Measurements from ENCODE around the gene DENR. TPM values are rescaled to one million over a fixed set of nuclear protein-coding genes. Genes with fewer than 3 reads are reported as not detected.

The DENR gene
- total and polyA plus RNA-seq, 2 experiments from 2014 or later = 42.6 to 62.8 TPM

GRCh38 chr12:122724641-122725243 lies 27.9 kb upstream of the DENR start:
- Histone ChIP-seq H3K27ac (peak overlapping the region; percentile 95), H3K27me3 (no peaks in the 10 kb centered on the region), H3K4me2 (no peak overlapping the region), H3K4me3 (no peak overlapping the region), H3K79me2 (no peaks in the 10 kb centered on the region), H2AFZ (no peak overlapping the region), H3K9me3 (ENCODE audit: low read depth) (no peaks in the 10 kb centered on the region), H3K36me3 (replicated peaks; ENCODE audit: insufficient read depth, low read depth) (no peaks in the 10 kb centered on the region), H4K20me1 (ENCODE audit: insufficient read depth, poor library complexity, severe bottlenecking) (no peaks in the 10 kb centered on the region), H3K9me2 (replicated peaks; ENCODE audit: insufficient read depth) (no peaks in the 10 kb centered on the region), H3K4me1 (ENCODE audit: insufficient read depth) (peaks cover 8% of the 10 kb centered on the region)
- WGBS (ENCODE audit: low lambda C conversion rate, missing lambda C conversion rate) = 95% methylated on average over 12 of the region's 12 CpGs
- TF ChIP-seq EZH2 (IDR thresholded peaks at IDR 0.05; ENCODE audit: borderline replicate concordance) (no peak), EZH2phosphoT487 (IDR thresholded peaks at IDR 0.05; ENCODE audit: low read depth, severe bottlenecking, unreplicated experiment) (no peak)
- TF ChIP-seq, protein P1, sequence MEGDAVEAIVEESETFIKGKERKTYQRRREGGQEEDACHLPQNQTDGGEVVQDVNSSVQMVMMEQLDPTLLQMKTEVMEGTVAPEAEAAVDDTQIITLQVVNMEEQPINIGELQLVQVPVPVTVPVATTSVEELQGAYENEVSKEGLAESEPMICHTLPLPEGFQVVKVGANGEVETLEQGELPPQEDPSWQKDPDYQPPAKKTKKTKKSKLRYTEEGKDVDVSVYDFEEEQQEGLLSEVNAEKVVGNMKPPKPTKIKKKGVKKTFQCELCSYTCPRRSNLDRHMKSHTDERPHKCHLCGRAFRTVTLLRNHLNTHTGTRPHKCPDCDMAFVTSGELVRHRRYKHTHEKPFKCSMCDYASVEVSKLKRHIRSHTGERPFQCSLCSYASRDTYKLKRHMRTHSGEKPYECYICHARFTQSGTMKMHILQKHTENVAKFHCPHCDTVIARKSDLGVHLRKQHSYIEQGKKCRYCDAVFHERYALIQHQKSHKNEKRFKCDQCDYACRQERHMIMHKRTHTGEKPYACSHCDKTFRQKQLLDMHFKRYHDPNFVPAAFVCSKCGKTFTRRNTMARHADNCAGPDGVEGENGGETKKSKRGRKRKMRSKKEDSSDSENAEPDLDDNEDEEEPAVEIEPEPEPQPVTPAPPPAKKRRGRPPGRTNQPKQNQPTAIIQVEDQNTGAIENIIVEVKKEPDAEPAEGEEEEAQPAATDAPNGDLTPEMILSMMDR (IDR thresholded peaks at IDR 0.05; ENCODE audit: poor library complexity) = no peak
- no peak for DNase-seq (ENCODE audit: low spot score)

DNA sequence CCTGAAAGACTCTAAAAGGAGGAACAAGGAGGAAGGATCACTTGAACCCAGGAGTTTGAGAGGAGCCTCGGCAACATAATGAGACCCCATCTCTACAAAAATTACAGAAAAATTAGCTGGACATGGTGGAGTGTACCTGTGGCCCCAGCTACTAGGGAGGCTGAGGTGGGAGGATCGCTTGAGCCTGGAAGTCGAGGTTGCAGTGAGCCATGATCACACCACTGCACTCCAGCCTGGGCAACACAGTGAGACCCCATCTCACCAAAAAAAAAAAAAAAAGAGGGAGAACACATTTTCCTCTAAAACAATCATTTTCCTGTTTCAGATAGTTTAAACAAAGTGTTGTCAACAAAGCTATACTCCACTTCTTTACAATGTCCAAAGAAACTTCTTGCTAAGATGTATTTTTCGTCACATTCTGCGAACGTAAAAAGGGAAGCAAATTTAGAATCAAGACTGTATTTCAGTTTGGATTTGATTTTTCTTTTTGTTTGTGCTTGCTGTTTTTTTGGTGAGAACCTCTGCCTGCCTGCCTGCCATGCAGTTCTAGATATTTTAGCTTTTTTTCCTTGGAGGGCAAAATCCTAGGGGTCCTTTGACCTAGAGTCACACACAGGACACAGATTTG lies 27.1 kb upstream of the DENR start:
- Histone ChIP-seq H3K9me2 (replicated peaks; ENCODE audit: insufficient read depth) (no peaks in the 10 kb centered on the region), H2AFZ (no peak overlapping the region), H3K36me3 (replicated peaks; ENCODE audit: insufficient read depth, low read depth) (no peaks in the 10 kb centered on the region), H3K27me3 (no peaks in the 10 kb centered on the region), H3K4me1 (ENCODE audit: insufficient read depth) (peaks cover 8% of the 10 kb centered on the region), H3K79me2 (no peaks in the 10 kb centered on the region), H3K9me3 (ENCODE audit: low read depth) (no peaks in the 10 kb centered on the region), H3K4me3 (no peak overlapping the region), H3K4me2 (peak overlapping the region; percentile 53), H4K20me1 (ENCODE audit: insufficient read depth, poor library complexity, severe bottlenecking) (no peaks in the 10 kb centered on the region), H3K27ac (peak overlapping the region; percentile 95)
- no peak for DNase-seq (ENCODE audit: low spot score)
- 89% methylated on average over 6 of the region's 6 CpGs for WGBS (ENCODE audit: low lambda C conversion rate, missing lambda C conversion rate)
- TF ChIP-seq EZH2phosphoT487 (IDR thresholded peaks at IDR 0.05; ENCODE audit: low read depth, severe bottlenecking, unreplicated experiment) = no peak
- no peak for TF ChIP-seq EZH2 (IDR thresholded peaks at IDR 0.05; ENCODE audit: borderline replicate concordance)
- TF ChIP-seq, protein P1 (IDR thresholded peaks at IDR 0.05; ENCODE audit: poor library complexity) = no peak

DNA sequence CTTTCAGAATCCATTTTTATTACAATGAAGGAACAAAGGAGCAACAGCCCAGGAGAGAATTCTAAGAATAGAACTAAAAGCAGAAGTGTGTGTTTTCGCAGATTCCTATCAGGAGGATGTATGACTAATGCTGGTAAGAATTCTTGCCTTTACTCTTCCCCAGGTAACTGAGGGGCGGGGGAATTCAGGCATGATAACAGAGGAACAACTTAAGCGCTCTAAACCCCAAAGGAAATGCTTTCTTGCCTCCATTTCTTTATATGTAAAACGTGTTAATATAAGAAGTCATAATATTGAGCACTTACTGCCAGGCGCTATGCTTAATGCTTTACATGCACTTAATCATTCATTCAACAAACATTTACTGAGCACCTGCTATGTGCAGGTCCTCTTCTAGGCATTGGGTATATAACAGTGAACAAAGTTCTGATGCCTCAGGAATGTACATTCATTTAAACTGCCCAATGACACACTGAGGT lies 26.5 kb upstream of the DENR start:
- no peaks in the 10 kb centered on the region for H3K9me2 ChIP-seq (replicated peaks; ENCODE audit: insufficient read depth)
- no peaks in the 10 kb centered on the region for H3K79me2 ChIP-seq
- H3K4me2 ChIP-seq = peak overlapping the region; percentile 53
- 26% methylated on average over 5 of the region's 5 CpGs for WGBS (ENCODE audit: low lambda C conversion rate, missing lambda C conversion rate)
- peak; percentile 77 for DNase-seq (ENCODE audit: low spot score)
- no peak overlapping the region for H2AFZ ChIP-seq
- H3K36me3 ChIP-seq (replicated peaks; ENCODE audit: insufficient read depth, low read depth) = no peaks in the 10 kb centered on the region
- H3K4me3 ChIP-seq = no peak overlapping the region
- H3K4me1 ChIP-seq (ENCODE audit: insufficient read depth) = peaks cover 8% of the 10 kb centered on the region
- TF ChIP-seq, protein P1 (IDR thresholded peaks at IDR 0.05; ENCODE audit: poor library complexity) = no peak
- TF ChIP-seq EZH2phosphoT487 (IDR thresholded peaks at IDR 0.05; ENCODE audit: low read depth, severe bottlenecking, unreplicated experiment) (no peak), EZH2 (IDR thresholded peaks at IDR 0.05; ENCODE audit: borderline replicate concordance) (no peak)
- no peaks in the 10 kb centered on the region for H3K9me3 ChIP-seq (ENCODE audit: low read depth)
- H4K20me1 ChIP-seq (ENCODE audit: insufficient read depth, poor library complexity, severe bottlenecking) = no peaks in the 10 kb centered on the region
- H3K27ac ChIP-seq = peak overlapping the region; percentile 95
- no peaks in the 10 kb centered on the region for H3K27me3 ChIP-seq
